ENCODE measurements around the gene ANKLE1. TPM values are rescaled to one million over a fixed set of nuclear protein-coding genes. Genes with fewer than 3 reads are reported as not detected.

ANKLE1 gene
- total and polyA plus RNA-seq, 2 donors (not counting 3 experiments of a cell fraction or from before 2014, with no cell fraction given), result 1.9 to 3.1 TPM

DNA sequence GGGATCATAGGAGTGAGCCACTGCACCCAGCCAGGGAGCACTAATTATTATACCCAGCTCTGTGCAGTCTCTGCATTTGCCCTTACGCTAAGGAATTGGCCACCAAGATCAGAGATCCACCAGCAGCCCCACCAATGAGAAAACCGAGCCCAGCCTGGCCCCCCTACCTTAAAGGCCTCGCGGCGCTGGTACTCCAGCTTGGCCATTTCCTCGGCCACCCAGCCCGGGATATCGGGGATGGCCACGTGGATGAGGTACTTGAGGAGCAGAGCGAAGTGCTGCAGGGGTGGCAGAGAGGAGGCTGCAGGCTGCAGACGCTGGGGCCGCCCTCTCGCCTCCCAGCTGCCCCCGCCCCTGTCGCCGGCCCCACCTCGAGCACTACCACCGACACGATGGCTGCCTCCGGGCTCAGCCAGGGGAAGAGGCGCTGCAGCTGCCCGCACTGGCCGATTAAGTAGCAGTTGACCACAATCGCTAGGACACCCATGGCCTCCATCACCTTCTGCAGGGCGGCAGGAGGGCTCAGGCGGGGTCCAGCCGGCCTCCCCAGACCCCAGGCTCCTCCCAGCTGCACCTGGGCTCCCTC is 45.5 kb downstream of the ANKLE1 start:
- ChIA-PET CTCF (interaction anchor here (0.5 to 2.5 kb wide), 7 partner anchors 10 to 870 kb away, joined by 3 to 16 read pairs (median 4); partner anchors contain the start of gene DDA1), POLR2A (interaction anchor here (0.6 to 1.3 kb wide), 2 partner anchors 18 to 193 kb away, joined by 3 read pairs; partner anchors contain the start of gene DDA1)
- H3K36me3 ChIP-seq (ENCODE audit: control insufficient read depth in 2 of 2, extremely low read depth in 1 of 2, insufficient read depth in 2 of 2, low read length in 2 of 2), result no peaks in the 10 kb centered on the region
- H3K9me3 ChIP-seq (replicated peaks; ENCODE audit: control insufficient read depth, insufficient read depth, low read length), result no peaks in the 10 kb centered on the region
- no peak for TF ChIP-seq CTCF (IDR thresholded peaks at IDR 0.05; ENCODE audit: extremely low read depth in 1 of 2, insufficient read depth in 1 of 2, low read depth in 1 of 2, low read length in 2 of 2)
- TF ChIP-seq JUN (IDR thresholded peaks at IDR 0.05; ENCODE audit: borderline replicate concordance, insufficient read depth, insufficient read length, low read depth), result no peak
- TF ChIP-seq MAX (IDR thresholded peaks at IDR 0.05; ENCODE audit: insufficient read depth, insufficient read length), result no peak
- TF ChIP-seq FOS (IDR thresholded peaks at IDR 0.05; ENCODE audit: borderline replicate concordance, insufficient read depth, low read length), result no peak
- no peak for TF ChIP-seq EZH2 (IDR thresholded peaks at IDR 0.05; ENCODE audit: borderline replicate concordance, low read depth, low read length, severe bottlenecking)
- no peak for TF ChIP-seq POLR2AphosphoS5 (IDR thresholded peaks at IDR 0.05; ENCODE audit: insufficient read depth, low read depth, low read length)
- no peak for TF ChIP-seq POLR2A (IDR thresholded peaks at IDR 0.05; ENCODE audit: low read depth, low read length)
- no peak for TF ChIP-seq GATA2 (IDR thresholded peaks at IDR 0.05; ENCODE audit: insufficient read depth, insufficient read length, low read depth, low read length)
- DNase-seq (ENCODE audit: low read depth, low spot score), result no peak
- H3K9me1 ChIP-seq (replicated peaks; ENCODE audit: control insufficient read depth, extremely low read depth, insufficient read depth, low read length), result no peaks in the 10 kb centered on the region
- no peak for FAIRE-seq
- peaks cover 4 to 19% of the 10 kb centered on the region in 2 experiments for H3K27me3 ChIP-seq (ENCODE audit: control insufficient read depth in 2 of 2, insufficient read depth in 2 of 2, low read length in 2 of 2)
- peaks cover 10% of the 10 kb centered on the region for H3K4me1 ChIP-seq (ENCODE audit: control insufficient read depth, extremely low read depth, insufficient read depth, low read length)
- H3K9ac ChIP-seq (replicated peaks; ENCODE audit: extremely low read depth, insufficient read depth, low read length), result no peak overlapping the region
- no peaks in the 10 kb centered on the region for H3K79me2 ChIP-seq (ENCODE audit: control insufficient read depth, insufficient read depth, low read length)
- H4K20me1 ChIP-seq (replicated peaks; ENCODE audit: control insufficient read depth, extremely low read depth, insufficient read depth, low read length), result no peaks in the 10 kb centered on the region
- H3K4me2 ChIP-seq (ENCODE audit: insufficient read depth, low read length), result no peak overlapping the region
- intact Hi-C loops (cut with micrococcal nuclease), result no loop called here
- no peak overlapping the region for H3K27ac ChIP-seq (ENCODE audit: insufficient read depth, low read depth, low read length)
- dilution Hi-C loops (cut with MboI; ENCODE audit: extremely low pct_ligation_motif_present, low sequenced_read_pairs), result no loop called here
- H2AFZ ChIP-seq (ENCODE audit: low read depth, low read length), result no peak overlapping the region
- H3K4me3 ChIP-seq (replicated peaks in 1 of 3; ENCODE audit: insufficient read depth in 1 of 3, low read depth in 1 of 3, low read length in 3 of 3), result no peak overlapping the region
- no TSS peak for BruUV-seq (replicated peaks)
